NCI-H510A treated with DMSO at 0.1 percent for 48 hours (cell line): ENCODE measurements around the gene SPPL2A.

ENCODE experiments used
- DNase-seq: peaks from one replicate; lab custom pipeline; 2025; lab: John Stamatoyannopoulos, UW

Gene SPPL2A

DNA sequence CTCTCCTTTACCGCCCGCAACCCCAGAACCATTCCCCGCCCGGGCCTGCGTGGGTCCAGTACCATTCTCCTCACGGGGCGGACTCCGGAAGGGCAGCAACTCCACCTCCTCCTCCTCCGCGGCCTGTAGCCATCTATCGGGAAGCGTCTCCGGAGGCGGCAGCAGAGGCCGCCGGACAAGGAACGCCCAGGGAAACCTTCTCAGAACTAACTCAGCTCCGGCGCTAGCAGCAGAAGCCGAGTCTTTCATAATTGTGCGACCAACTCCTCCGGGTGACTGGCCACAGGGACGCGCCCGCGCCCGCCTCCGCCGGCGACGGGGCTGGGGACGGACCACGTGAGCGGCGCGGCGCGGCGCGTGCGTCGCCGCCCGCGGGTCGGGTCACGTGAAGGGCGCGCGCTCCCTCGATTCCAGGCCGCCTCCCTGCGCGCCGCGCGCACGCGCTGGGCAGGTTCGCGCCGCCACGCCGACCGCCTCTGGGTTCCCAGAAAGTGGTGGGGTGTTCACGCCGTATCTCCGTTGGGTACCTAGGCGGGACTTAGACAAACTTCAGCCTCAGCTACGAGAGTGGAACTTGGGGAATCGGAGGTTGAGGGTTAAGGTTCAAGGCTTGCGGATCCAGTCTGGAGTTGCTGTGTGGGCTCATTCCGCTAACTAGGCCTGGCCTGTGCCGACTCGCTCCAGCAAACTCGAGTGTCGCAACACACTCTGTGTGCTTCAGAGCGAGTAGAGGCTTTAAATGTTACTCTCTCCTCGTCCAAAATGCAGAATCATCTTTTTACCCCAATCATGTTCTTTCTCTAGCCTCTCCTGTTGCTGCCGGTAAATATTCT lies 78.8 kb downstream of the SPPL2A start, which contains the start of gene TRPM7:
TRPM7 (minus strand) TSS at position 329 of the 833 bp plus-strand sequence; CDS start at position 65, 264 bp downstream.
- peak; percentile 62 for DNase-seq

- no peak for DNase-seq
These were observed 79.5 kb downstream of the SPPL2A start for GRCh38 chr15:50685976-50686468.

DNA sequence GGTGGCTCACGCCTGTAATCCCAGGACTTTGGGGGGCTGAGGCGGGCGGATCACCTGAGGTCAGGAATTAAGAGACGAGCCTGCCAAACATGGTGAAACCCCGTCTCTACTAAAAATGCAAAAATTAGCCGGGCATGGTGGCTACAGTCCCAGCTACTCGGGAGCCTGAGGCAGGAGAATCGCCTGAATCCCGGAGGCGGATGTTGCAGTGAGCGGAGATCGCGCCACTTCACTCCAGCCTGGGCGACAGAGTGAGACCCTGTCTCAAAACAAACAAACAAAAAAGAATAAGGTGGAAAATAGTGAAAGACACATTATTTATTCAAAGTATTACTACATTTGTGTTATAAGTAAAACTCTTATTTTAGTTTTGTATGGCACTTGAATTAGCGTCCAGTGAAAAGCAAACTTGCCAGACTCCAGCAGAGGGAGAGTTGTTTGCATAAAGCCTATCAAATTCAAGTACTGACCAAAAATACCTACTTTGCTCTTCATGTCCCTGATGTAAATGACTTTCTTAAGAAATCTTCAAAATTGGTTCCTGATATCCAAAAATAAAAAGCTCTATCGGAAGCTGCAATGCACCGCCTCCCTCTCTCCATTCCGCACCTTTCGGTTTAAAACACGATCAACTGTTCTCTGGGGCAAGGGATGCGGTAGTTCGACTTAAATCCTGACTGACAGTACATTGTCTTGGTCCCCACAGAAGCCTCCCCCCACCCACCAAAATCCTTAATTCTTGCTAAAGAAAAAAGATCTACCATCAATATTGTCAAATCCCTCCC lies 80.1 kb downstream of the SPPL2A start:
- no peak for DNase-seq

- DNase-seq: no peak
These were observed 84.0 kb downstream of the SPPL2A start for GRCh38 chr15:50681467-50681866.

GRCh38 chr15:50676799-50677483 lies 88.6 kb downstream of the SPPL2A start:
- DNase-seq: no peak

DNA sequence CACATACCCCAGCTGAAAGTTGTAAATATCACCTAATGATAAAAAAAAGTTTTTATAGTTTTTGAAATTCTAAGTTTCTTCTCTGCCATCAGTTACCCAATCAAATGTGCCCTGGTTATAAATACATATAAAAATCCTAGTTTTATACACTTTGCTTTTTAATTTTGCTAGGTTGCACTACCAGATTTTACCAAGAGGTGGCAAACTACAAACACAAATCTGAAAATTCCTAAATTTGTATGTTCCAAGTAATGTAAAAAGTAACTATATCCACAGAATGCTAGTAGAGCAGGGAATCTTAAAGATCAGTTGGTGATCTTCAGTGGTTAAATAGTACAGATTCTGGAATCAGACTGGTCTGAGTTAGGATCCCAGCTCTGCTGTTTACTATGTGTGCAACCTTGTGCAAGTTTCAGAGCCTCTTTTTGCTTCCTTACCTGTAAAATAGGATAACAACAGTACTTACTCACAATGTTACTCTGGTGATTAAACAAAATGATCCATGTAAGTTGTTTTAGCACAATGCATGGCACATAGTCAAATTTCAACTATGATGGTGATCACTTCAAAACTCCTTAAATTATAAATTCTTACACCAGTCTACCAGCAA lies 89.9 kb downstream of the SPPL2A start:
- peak; percentile 2 for DNase-seq

- DNase-seq: no peak
These were observed 95.4 kb downstream of the SPPL2A start for GRCh38 chr15:50670115-50670514.

DNA sequence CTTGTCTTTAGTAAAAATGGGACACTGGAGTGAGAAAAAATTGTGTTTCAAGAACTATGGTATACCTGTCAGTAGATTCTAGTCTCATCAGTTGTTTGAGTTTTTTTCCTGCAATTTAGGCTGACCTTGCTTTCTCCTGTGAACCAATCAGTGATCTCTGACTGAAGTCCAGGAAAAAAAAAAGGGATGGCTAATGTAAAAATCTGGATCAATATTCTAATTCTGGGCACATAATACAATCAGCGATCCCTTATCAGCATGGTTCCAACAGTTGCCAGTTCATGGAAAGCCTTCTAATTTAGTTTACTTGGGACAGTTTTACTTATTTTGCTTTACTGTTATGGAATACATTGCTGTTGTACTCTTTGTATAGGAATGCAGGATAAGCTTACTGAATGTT lies 95.9 kb downstream of the SPPL2A start:
- no peak for DNase-seq

- no peak for DNase-seq
These were observed 99.6 kb downstream of the SPPL2A start for GRCh38 chr15:50665938-50666337.

- DNase-seq: no peak
These were observed 110.0 kb downstream of the SPPL2A start for GRCh38 chr15:50655555-50655954.

DNA sequence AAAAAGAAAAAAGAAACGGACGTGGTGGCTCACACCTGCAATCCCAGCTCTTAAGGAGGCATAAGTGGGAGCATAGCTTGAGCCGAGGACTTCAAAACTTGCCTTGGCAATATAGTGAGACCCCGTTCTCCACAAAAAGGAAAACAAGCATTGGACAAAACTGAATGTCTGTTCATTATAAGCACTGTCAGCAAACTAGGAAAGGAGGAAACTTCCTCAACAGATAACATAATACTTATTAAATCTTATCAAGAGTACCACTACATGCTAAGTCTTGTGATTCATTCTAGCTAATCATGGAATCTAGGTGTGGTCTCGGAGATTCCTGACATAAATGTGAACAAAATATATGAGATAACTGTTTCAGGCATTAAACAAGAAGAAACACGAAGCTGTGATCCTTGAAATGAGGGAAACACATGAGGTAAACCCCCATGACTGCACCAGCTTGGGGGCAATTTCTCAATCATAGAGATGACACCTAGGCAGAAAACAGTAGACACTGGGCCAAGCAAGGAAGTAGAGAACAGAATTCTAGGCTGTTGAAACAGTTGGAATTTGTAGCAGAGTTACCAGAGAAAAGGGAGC lies 112.3 kb downstream of the SPPL2A start:
- DNase-seq: no peak

DNA sequence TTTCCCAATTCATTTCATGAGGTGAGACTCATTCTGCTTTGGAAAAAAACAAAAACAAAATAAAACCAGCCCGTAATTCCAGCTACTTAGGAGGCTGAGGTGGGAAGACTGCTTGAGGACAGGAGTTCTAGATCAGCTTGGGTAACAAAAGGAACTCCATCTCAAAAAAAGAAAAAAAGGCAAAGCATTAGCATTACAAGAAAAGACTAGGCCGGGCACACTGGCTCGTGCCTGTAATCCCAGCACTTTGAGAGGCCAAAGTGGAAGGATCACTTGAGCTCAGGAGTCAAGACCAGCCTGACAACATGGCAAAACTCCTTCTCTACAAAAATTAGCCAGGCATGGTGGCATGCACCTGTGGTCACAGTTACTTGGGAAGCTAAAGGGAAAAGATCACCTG lies 112.8 kb downstream of the SPPL2A start:
- no peak for DNase-seq
